Chondrocyte (in vitro differentiated cells): ENCODE results near the gene BAHD1. TPM values are rescaled to one million over a fixed set of nuclear protein-coding genes. Genes with fewer than 3 reads are reported as not detected.

Experiments used
- DNase-seq: peaks from one replicate; pipeline ENCODE4 v3.0.0; 2021; ENCODE audit warnings: mixed read lengths, low spot score
- H3K27ac Mint-ChIP-seq: one replicate; pipeline ENCODE4 v1.8.0; 2021; ENCODE audit warnings: mild to moderate bottlenecking, moderate library complexity, mixed read lengths; ENCODE audit not compliant: unreplicated experiment
- H3K27me3 Mint-ChIP-seq: 2 replicates; pipeline ENCODE4 v1.8.0; 2021; ENCODE audit warnings: low read depth, mixed read lengths
- H3K36me3 Mint-ChIP-seq: 2 replicates; pipeline ENCODE4 v1.8.0; 2021; ENCODE audit warnings: low read depth, mixed read lengths
- H3K4me1 Mint-ChIP-seq: 2 replicates; pipeline ENCODE4 v1.8.0; 2021; ENCODE audit warnings: low read depth, mild to moderate bottlenecking, mixed read lengths
- H3K4me3 Mint-ChIP-seq: one replicate; pipeline ENCODE4 v1.8.0; 2021; ENCODE audit warnings: mild to moderate bottlenecking, moderate library complexity, mixed read lengths; ENCODE audit not compliant: unreplicated experiment
- H3K9me3 Mint-ChIP-seq: 2 replicates; pipeline ENCODE4 v1.8.0; 2021; ENCODE audit warnings: low read depth, mixed read lengths
- CTCF ChIP-seq: fragments of 200-600 bp; sonication (generic); IDR thresholded peaks from 2 replicates; pipeline ENCODE4 v1.5.0; 2021; ENCODE audit warnings: antibody characterized with exemption, mild to moderate bottlenecking, moderate library complexity
- total RNA-seq: library from RNA; stranded (reverse); gene quantifications from 3 replicates; pipeline ENCODE4 v1.2.1, GENCODE V29; 2021

The BAHD1 gene
- total RNA-seq, 1 donor from 2014 or later, result 24.8 TPM

GRCh38 chr15:40437752-40438687, 2.7 kb upstream of the BAHD1 start:
- peaks cover 22% of the 10 kb centered on the region for H3K27me3 Mint-ChIP-seq
- peaks cover 50% of the 10 kb centered on the region for H3K4me1 Mint-ChIP-seq
- TF ChIP-seq CTCF, result no peak
- H3K4me3 Mint-ChIP-seq, result peak overlapping the region; percentile 35
- DNase-seq, result no peak
- no peaks in the 10 kb centered on the region for H3K36me3 Mint-ChIP-seq
- H3K27ac Mint-ChIP-seq, result no peak overlapping the region
- H3K9me3 Mint-ChIP-seq, result no peaks in the 10 kb centered on the region

- H3K27ac Mint-ChIP-seq, result peak overlapping the region; percentile 22
- H3K4me3 Mint-ChIP-seq, result no peak overlapping the region
Measured at GRCh38 chr15:40438712-40439111, 2.0 kb upstream of the BAHD1 start.

GRCh38 chr15:40439461-40439959, 1.2 kb upstream of the BAHD1 start:
- Mint-ChIP-seq H3K27me3 (peaks cover 21% of the 10 kb centered on the region), H3K27ac (peak overlapping the region; percentile 96), H3K4me3 (peak overlapping the region; percentile 96), H3K36me3 (no peaks in the 10 kb centered on the region), H3K9me3 (no peaks in the 10 kb centered on the region), H3K4me1 (peaks cover 63% of the 10 kb centered on the region)
- no peak for TF ChIP-seq CTCF
- DNase-seq, result no peak

More at GRCh38 chr15:40438712-40439111, 2.0 kb upstream of the BAHD1 start:
- peaks cover 57% of the 10 kb centered on the region for H3K4me1 Mint-ChIP-seq
- no peaks in the 10 kb centered on the region for H3K9me3 Mint-ChIP-seq
- TF ChIP-seq CTCF, result no peak
- DNase-seq, result no peak
- no peaks in the 10 kb centered on the region for H3K36me3 Mint-ChIP-seq
- H3K27me3 Mint-ChIP-seq, result peaks cover 21% of the 10 kb centered on the region

GRCh38 chr15:40439960-40440742, 602 bp upstream of the BAHD1 start:
- Mint-ChIP-seq H3K27ac (peak overlapping the region; percentile 96), H3K4me1 (peaks cover 69% of the 10 kb centered on the region), H3K4me3 (peak overlapping the region; percentile 96), H3K36me3 (no peaks in the 10 kb centered on the region), H3K27me3 (peaks cover 19% of the 10 kb centered on the region), H3K9me3 (no peaks in the 10 kb centered on the region)
- DNase-seq, result no peak
- no peak for TF ChIP-seq CTCF
